ENCODE measurements around the gene KASH5.

Gene KASH5

GRCh38 chr19:49408816-49409440 lies 20.9 kb downstream of the KASH5 start:
- DNase-seq (ENCODE audit: low read depth), result no peak
- TF ChIP-seq, protein P1, sequence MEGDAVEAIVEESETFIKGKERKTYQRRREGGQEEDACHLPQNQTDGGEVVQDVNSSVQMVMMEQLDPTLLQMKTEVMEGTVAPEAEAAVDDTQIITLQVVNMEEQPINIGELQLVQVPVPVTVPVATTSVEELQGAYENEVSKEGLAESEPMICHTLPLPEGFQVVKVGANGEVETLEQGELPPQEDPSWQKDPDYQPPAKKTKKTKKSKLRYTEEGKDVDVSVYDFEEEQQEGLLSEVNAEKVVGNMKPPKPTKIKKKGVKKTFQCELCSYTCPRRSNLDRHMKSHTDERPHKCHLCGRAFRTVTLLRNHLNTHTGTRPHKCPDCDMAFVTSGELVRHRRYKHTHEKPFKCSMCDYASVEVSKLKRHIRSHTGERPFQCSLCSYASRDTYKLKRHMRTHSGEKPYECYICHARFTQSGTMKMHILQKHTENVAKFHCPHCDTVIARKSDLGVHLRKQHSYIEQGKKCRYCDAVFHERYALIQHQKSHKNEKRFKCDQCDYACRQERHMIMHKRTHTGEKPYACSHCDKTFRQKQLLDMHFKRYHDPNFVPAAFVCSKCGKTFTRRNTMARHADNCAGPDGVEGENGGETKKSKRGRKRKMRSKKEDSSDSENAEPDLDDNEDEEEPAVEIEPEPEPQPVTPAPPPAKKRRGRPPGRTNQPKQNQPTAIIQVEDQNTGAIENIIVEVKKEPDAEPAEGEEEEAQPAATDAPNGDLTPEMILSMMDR (IDR thresholded peaks at IDR 0.05; ENCODE audit: control insufficient read depth, extremely low read depth, insufficient read depth), result no peak
- H3K4me3 ChIP-seq (ENCODE audit: low read depth, low read length), result no peak overlapping the region

- no peak for DNase-seq (ENCODE audit: low read depth)
- TF ChIP-seq, protein P1 (IDR thresholded peaks at IDR 0.05; ENCODE audit: control insufficient read depth, extremely low read depth, insufficient read depth), result no peak
- H3K4me3 ChIP-seq (ENCODE audit: low read depth, low read length), result no peak overlapping the region
These were observed 21.5 kb downstream of the KASH5 start for GRCh38 chr19:49409441-49410029.

GRCh38 chr19:49411681-49412326 lies 23.8 kb downstream of the KASH5 start:
- DNase-seq (ENCODE audit: low read depth), result no peak
- TF ChIP-seq, protein P1 (IDR thresholded peaks at IDR 0.05; ENCODE audit: control insufficient read depth, extremely low read depth, insufficient read depth), result no peak
- no peak overlapping the region for H3K4me3 ChIP-seq (ENCODE audit: low read depth, low read length)

- DNase-seq (ENCODE audit: low read depth), result no peak
- H3K4me3 ChIP-seq (ENCODE audit: low read depth, low read length), result no peak overlapping the region
- TF ChIP-seq, protein P1 (IDR thresholded peaks at IDR 0.05; ENCODE audit: control insufficient read depth, extremely low read depth, insufficient read depth), result no peak
These were observed 25.3 kb downstream of the KASH5 start for GRCh38 chr19:49413348-49413747.

DNA sequence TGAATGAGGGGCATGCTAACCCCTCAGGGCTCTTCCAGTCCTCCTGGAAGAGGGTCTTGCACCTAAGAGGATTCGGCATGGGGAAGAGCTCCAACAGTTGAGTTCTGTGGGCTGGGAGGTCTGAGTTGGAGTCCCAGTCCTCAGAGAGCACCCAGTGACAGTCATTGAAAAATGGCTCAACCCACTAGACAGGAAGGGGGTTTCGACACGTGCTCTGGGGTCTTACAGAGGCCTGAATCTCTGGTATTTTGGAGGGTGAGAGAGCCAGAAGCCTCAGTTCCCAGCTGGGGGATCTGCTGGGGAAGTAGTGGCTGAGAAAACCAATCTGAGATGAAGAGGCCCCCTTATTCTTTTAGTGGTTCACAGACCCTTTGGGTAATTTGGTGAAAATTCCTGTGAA lies 26.2 kb downstream of the KASH5 start:
- DNase-seq (ENCODE audit: low read depth), result no peak
- H3K4me3 ChIP-seq (ENCODE audit: low read depth, low read length), result no peak overlapping the region
- TF ChIP-seq, protein P1 (IDR thresholded peaks at IDR 0.05; ENCODE audit: control insufficient read depth, extremely low read depth, insufficient read depth), result no peak

DNA sequence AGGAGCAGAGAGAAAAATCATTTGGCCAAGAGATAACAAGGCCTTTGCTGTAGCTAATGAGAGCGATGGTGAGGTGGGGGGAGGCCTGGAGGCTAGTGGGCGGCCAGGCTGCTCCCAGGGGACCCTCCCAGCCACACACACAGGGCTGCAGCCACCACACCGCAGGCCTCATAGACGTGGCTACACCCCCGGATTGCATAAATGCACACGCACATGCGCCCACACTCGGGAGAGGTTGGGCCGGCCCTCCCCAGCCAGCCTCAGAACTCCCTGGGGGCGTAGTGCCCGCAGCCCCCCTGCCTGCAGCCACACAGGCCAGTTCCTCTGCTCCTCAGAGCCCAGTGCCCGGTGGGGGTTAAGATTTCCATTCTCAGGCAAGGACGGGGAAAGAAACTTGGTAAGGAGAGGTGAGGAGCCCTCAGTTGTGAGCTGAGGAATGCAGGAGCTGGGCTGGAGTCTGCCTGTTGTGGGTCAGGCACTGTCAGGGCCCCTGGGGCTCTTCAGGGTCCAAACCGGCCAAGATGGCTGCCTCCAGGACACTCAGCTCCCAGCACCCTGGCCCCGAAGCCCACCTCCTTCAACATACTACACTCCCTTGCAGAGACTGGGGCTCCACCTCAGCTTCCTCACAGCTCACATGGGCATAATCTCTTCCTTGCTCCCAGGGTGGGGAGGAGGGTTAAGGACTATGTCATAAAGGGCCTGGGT lies 27.2 kb downstream of the KASH5 start:
- H3K4me3 ChIP-seq (ENCODE audit: low read depth, low read length), result no peak overlapping the region
- TF ChIP-seq, protein P1 (IDR thresholded peaks at IDR 0.05; ENCODE audit: control insufficient read depth, extremely low read depth, insufficient read depth), result no peak
- no peak for DNase-seq (ENCODE audit: low read depth)
